ENCODE measurements around the gene XRN2. TPM values are rescaled to one million over a fixed set of nuclear protein-coding genes. Genes with fewer than 3 reads are reported as not detected.

The XRN2 gene
- total RNA-seq, 2 experiments from 2014 or later: 64.1 to 66.4 TPM

GRCh38 chr20:21303872-21304586 lies 898 bp downstream of the XRN2 start:
- no peaks in the 10 kb centered on the region for H3K27me3 Mint-ChIP-seq
- H3K4me1 Mint-ChIP-seq: peaks cover 36% of the 10 kb centered on the region
- no peak for DNase-seq
- peaks cover 5% of the 10 kb centered on the region for H3K9me3 Mint-ChIP-seq
- POLR2A ChIA-PET: interaction anchor here (1.2 kb wide), 1 partner anchor 43 kb away, joined by 4 read pairs; no protein-coding TSS in a partner anchor
- peak overlapping the region; percentile 99 for H3K27ac Mint-ChIP-seq
- H3K4me3 Mint-ChIP-seq: peak overlapping the region; percentile 97
- peaks cover 31% of the 10 kb centered on the region for H3K36me3 Mint-ChIP-seq (ENCODE audit: low read depth)
- CTCF ChIA-PET: interaction anchor here (0.9 to 2.3 kb wide), 7 partner anchors 8 to 81 kb away, joined by 3 to 7 read pairs (median 4); no protein-coding TSS in a partner anchor

GRCh38 chr20:21308340-21308739 lies 5.2 kb downstream of the XRN2 start:
- Mint-ChIP-seq H3K4me3 (no peak overlapping the region), H3K27me3 (no peaks in the 10 kb centered on the region), H3K27ac (peak overlapping the region; percentile 41), H3K36me3 (ENCODE audit: low read depth) (peaks cover 53% of the 10 kb centered on the region), H3K4me1 (peaks cover 62% of the 10 kb centered on the region), H3K9me3 (peaks cover 5% of the 10 kb centered on the region)
- no peak for DNase-seq
- POLR2A ChIA-PET: no interaction called here
- CTCF ChIA-PET: no interaction called here

- ChIA-PET CTCF (interaction anchor here (0.7 to 1.1 kb wide), 2 partner anchors 18 to 209 kb away, joined by 4 to 7 read pairs; no protein-coding TSS in a partner anchor), POLR2A (no interaction called here)
- H3K9me3 Mint-ChIP-seq: peaks cover 5% of the 10 kb centered on the region
- peaks cover 64% of the 10 kb centered on the region for H3K4me1 Mint-ChIP-seq
- peak overlapping the region; percentile 43 for H3K27ac Mint-ChIP-seq
- H3K4me3 Mint-ChIP-seq: no peak overlapping the region
- H3K27me3 Mint-ChIP-seq: no peaks in the 10 kb centered on the region
- peaks cover 44% of the 10 kb centered on the region for H3K36me3 Mint-ChIP-seq (ENCODE audit: low read depth)
- DNase-seq: no peak
Observed at GRCh38 chr20:21309678-21310467, 6.7 kb downstream of the XRN2 start.

GRCh38 chr20:21312813-21313474 lies 9.8 kb downstream of the XRN2 start:
- ChIA-PET POLR2A (no interaction called here), CTCF (interaction anchor here (1.5 to 1.7 kb wide), 2 partner anchors 10 to 14 kb away, joined by 5 read pairs; partner anchors contain the start of gene XRN2)
- DNase-seq: no peak
- no peak overlapping the region for H3K27ac Mint-ChIP-seq
- H3K9me3 Mint-ChIP-seq: peaks cover 5% of the 10 kb centered on the region
- peaks cover 36% of the 10 kb centered on the region for H3K36me3 Mint-ChIP-seq (ENCODE audit: low read depth)
- no peaks in the 10 kb centered on the region for H3K27me3 Mint-ChIP-seq
- no peak overlapping the region for H3K4me3 Mint-ChIP-seq
- H3K4me1 Mint-ChIP-seq: peaks cover 71% of the 10 kb centered on the region

GRCh38 chr20:21315138-21315537 lies 12.0 kb downstream of the XRN2 start:
- no peak overlapping the region for H3K4me3 Mint-ChIP-seq
- POLR2A ChIA-PET: no interaction called here

GRCh38 chr20:21322083-21322710 lies 19.1 kb downstream of the XRN2 start:
- DNase-seq: no peak
- H3K4me1 Mint-ChIP-seq: peaks cover 52% of the 10 kb centered on the region
- H3K27me3 Mint-ChIP-seq: no peaks in the 10 kb centered on the region
- no peak overlapping the region for H3K4me3 Mint-ChIP-seq
- peaks cover 30% of the 10 kb centered on the region for H3K9me3 Mint-ChIP-seq
- peaks cover 44% of the 10 kb centered on the region for H3K36me3 Mint-ChIP-seq (ENCODE audit: low read depth)
- ChIA-PET POLR2A (no interaction called here), CTCF (no interaction called here)
- no peak overlapping the region for H3K27ac Mint-ChIP-seq

More at GRCh38 chr20:21315138-21315537, 12.0 kb downstream of the XRN2 start:
- H3K27ac Mint-ChIP-seq: no peak overlapping the region
- no peak for DNase-seq
- H3K4me1 Mint-ChIP-seq: peaks cover 60% of the 10 kb centered on the region
- H3K27me3 Mint-ChIP-seq: no peaks in the 10 kb centered on the region
- CTCF ChIA-PET: no interaction called here
- peaks cover 20% of the 10 kb centered on the region for H3K36me3 Mint-ChIP-seq (ENCODE audit: low read depth)
- peaks cover 10% of the 10 kb centered on the region for H3K9me3 Mint-ChIP-seq

- Mint-ChIP-seq H3K27ac (peak overlapping the region; percentile 3), H3K36me3 (ENCODE audit: low read depth) (peaks cover 42% of the 10 kb centered on the region), H3K9me3 (peaks cover 30% of the 10 kb centered on the region), H3K27me3 (no peaks in the 10 kb centered on the region), H3K4me3 (no peak overlapping the region), H3K4me1 (peaks cover 52% of the 10 kb centered on the region)
- ChIA-PET POLR2A (no interaction called here), CTCF (no interaction called here)
- DNase-seq: no peak
Observed at GRCh38 chr20:21322921-21323331, 19.8 kb downstream of the XRN2 start.

GRCh38 chr20:21323640-21324039 lies 20.5 kb downstream of the XRN2 start:
- peaks cover 46% of the 10 kb centered on the region for H3K36me3 Mint-ChIP-seq (ENCODE audit: low read depth)
- no peak overlapping the region for H3K4me3 Mint-ChIP-seq
- CTCF ChIA-PET: no interaction called here

GRCh38 chr20:21324126-21324525 lies 21.0 kb downstream of the XRN2 start:
- Mint-ChIP-seq H3K27ac (peak overlapping the region; percentile 51), H3K27me3 (no peaks in the 10 kb centered on the region), H3K9me3 (peaks cover 23% of the 10 kb centered on the region), H3K4me1 (peaks cover 45% of the 10 kb centered on the region), H3K4me3 (no peak overlapping the region), H3K36me3 (ENCODE audit: low read depth) (peaks cover 47% of the 10 kb centered on the region)
- no peak for DNase-seq
- ChIA-PET POLR2A (no interaction called here), CTCF (no interaction called here)

More at GRCh38 chr20:21323640-21324039, 20.5 kb downstream of the XRN2 start:
- H3K27ac Mint-ChIP-seq: no peak overlapping the region
- H3K9me3 Mint-ChIP-seq: peaks cover 28% of the 10 kb centered on the region
- no peaks in the 10 kb centered on the region for H3K27me3 Mint-ChIP-seq
- H3K4me1 Mint-ChIP-seq: peaks cover 50% of the 10 kb centered on the region
- no peak for DNase-seq
- POLR2A ChIA-PET: no interaction called here

GRCh38 chr20:21325296-21325695 lies 22.2 kb downstream of the XRN2 start:
- Mint-ChIP-seq H3K9me3 (peaks cover 20% of the 10 kb centered on the region), H3K27me3 (no peaks in the 10 kb centered on the region), H3K27ac (peak overlapping the region; percentile 70), H3K4me3 (peak overlapping the region; percentile 9), H3K36me3 (ENCODE audit: low read depth) (peaks cover 50% of the 10 kb centered on the region), H3K4me1 (peaks cover 43% of the 10 kb centered on the region)
- POLR2A ChIA-PET: no interaction called here
- DNase-seq: no peak
- CTCF ChIA-PET: interaction anchor here (0.7 to 1.0 kb wide), 2 partner anchors 10 to 21 kb away, joined by 3 read pairs; no protein-coding TSS in a partner anchor

GRCh38 chr20:21326700-21327099 lies 23.6 kb downstream of the XRN2 start:
- Mint-ChIP-seq H3K27ac (no peak overlapping the region), H3K4me1 (peaks cover 43% of the 10 kb centered on the region), H3K9me3 (peaks cover 13% of the 10 kb centered on the region), H3K27me3 (no peaks in the 10 kb centered on the region), H3K4me3 (no peak overlapping the region), H3K36me3 (ENCODE audit: low read depth) (peaks cover 46% of the 10 kb centered on the region)
- no peak for DNase-seq
- ChIA-PET POLR2A (no interaction called here), CTCF (interaction anchor here (0.7 to 1.4 kb wide), 3 partner anchors 8 to 29 kb away, joined by 3 to 5 read pairs (median 3); no protein-coding TSS in a partner anchor)

GRCh38 chr20:21336455-21337151 lies 33.5 kb downstream of the XRN2 start:
- H3K9me3 Mint-ChIP-seq: no peaks in the 10 kb centered on the region
- H3K4me3 Mint-ChIP-seq: no peak overlapping the region
- ChIA-PET CTCF (interaction anchor here (1.6 kb wide), 1 partner anchor 8 kb away, joined by 3 read pairs; no protein-coding TSS in a partner anchor), POLR2A (no interaction called here)
- H3K27me3 Mint-ChIP-seq: no peaks in the 10 kb centered on the region
- no peak for DNase-seq
- peaks cover 77% of the 10 kb centered on the region for H3K36me3 Mint-ChIP-seq (ENCODE audit: low read depth)
- H3K4me1 Mint-ChIP-seq: no peaks in the 10 kb centered on the region
- H3K27ac Mint-ChIP-seq: no peak overlapping the region

Data from activated CD4-positive, alpha-beta T cell treated with anti-CD3 and anti-CD28 coated beads, Interleukin-2, amount 10 ng/mL, durations not matched to agents 7 days and 5 days (primary cell).